Measurements from ENCODE around the gene HYAL2.

GRCh38 chr3:50355829-50356552 is 33.4 kb upstream of the HYAL2 start:
- no peak for TF ChIP-seq POLR2A (IDR thresholded peaks at IDR 0.05)
- TF ChIP-seq, protein P1, sequence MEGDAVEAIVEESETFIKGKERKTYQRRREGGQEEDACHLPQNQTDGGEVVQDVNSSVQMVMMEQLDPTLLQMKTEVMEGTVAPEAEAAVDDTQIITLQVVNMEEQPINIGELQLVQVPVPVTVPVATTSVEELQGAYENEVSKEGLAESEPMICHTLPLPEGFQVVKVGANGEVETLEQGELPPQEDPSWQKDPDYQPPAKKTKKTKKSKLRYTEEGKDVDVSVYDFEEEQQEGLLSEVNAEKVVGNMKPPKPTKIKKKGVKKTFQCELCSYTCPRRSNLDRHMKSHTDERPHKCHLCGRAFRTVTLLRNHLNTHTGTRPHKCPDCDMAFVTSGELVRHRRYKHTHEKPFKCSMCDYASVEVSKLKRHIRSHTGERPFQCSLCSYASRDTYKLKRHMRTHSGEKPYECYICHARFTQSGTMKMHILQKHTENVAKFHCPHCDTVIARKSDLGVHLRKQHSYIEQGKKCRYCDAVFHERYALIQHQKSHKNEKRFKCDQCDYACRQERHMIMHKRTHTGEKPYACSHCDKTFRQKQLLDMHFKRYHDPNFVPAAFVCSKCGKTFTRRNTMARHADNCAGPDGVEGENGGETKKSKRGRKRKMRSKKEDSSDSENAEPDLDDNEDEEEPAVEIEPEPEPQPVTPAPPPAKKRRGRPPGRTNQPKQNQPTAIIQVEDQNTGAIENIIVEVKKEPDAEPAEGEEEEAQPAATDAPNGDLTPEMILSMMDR (IDR thresholded peaks at IDR 0.05), result no peak

Data from uterus (tissue), 2 donors.